Transverse colon (tissue), 4 donors: ENCODE measurements around the gene VPS13D. TPM values are rescaled to one million over a fixed set of nuclear protein-coding genes. Genes with fewer than 3 reads are reported as not detected.

Source experiments
- DNase-seq: peaks from one replicate; pipeline ENCODE4 v3.0.0-alpha.2; 2019
- H3K27ac ChIP-seq, 4 donors: fragments of 200-600 bp; sonication (generic); 2 replicates each; pipeline ENCODE4 v1.5.1; 2016 to 2018; ENCODE audit warnings: inconsistent platforms in 4 of 4
- H3K27me3 ChIP-seq: fragments of 200-600 bp; sonication (generic); 2 replicates; pipeline ENCODE4 v1.5.1; 2017; ENCODE audit warnings: inconsistent platforms
- H3K36me3 ChIP-seq, 4 donors: fragments of 200-600 bp; sonication (generic); 2 replicates each; pipeline ENCODE4 v1.5.1; 2017 to 2019; ENCODE audit warnings: inconsistent platforms in 4 of 4
- H3K4me1 ChIP-seq, 4 donors: fragments of 200-600 bp; sonication (generic); 2 replicates each; pipeline ENCODE4 v1.5.1; 2017 to 2020; ENCODE audit warnings: inconsistent platforms in 4 of 4
- H3K4me3 ChIP-seq, 4 donors: fragments of 200-600 bp; sonication (generic); 1 replicate in 1 of 4; 2 replicates in 3 of 4; pipeline versions ENCODE4 v1.5.1 to v1.6.1; 2017 to 2019; ENCODE audit warnings: inconsistent platforms in 4 of 4
- H3K9me3 ChIP-seq, 2 donors: fragments of 200-600 bp; sonication (generic); 2 replicates each; pipeline ENCODE4 v1.5.1; 2017 to 2019; ENCODE audit warnings: inconsistent platforms in 2 of 2
- CTCF ChIP-seq, 5 experiments: fragments of 200-600 bp in 3 of 5; fragments of 450-650 bp in 2 of 5; sonication (generic) in 3 of 5; IDR thresholded peaks; 1 replicate in 2 of 5; 2 replicates in 3 of 5; pipeline ENCODE4 v1.5.1; 2016 to 2017; ENCODE audit warnings: antibody characterized with exemption in 5 of 5, inconsistent platforms in 3 of 5, mild to moderate bottlenecking in 2 of 5, moderate library complexity in 1 of 5
- EP300 ChIP-seq: sonication (generic); formaldehyde crosslinking; IDR thresholded peaks from one replicate; pipeline ENCODE4 v1.6.1; 2017; ENCODE audit warnings: antibody characterized with exemption, low read depth
- POLR2A ChIP-seq: fragments of 450-650 bp; IDR thresholded peaks from one replicate; pipeline ENCODE4 v1.6.1; 2016; ENCODE audit warnings: antibody characterized with exemption, mild to moderate bottlenecking, moderate library complexity
- POLR2AphosphoS5 ChIP-seq, 3 donors: sonication (generic); formaldehyde crosslinking; IDR thresholded peaks; one replicate each; pipeline ENCODE4 v1.6.1; 2016; ENCODE audit warnings: antibody characterized with exemption in 3 of 3
- WGBS, 2 donors: methylation state at CpG; one replicate each; pipeline ENCODE4 v1.1.5; 2018; ENCODE audit warnings: low coverage in 1 of 2; 5-methylcytosine and 5-hydroxymethylcytosine counted together
- in situ Hi-C, 4 donors: fragments of 200-750 bp; cut with MboI; loops; one replicate each; pipeline versions ENCODE4 v1.15.0 to v1.15.1; 2017; ENCODE audit warnings: low sequenced_read_pairs in 3 of 4, low pct_ligation_motif_present in 1 of 4, low pct_unique_long_range_greater_than_20kb in 1 of 4
- intact Hi-C: fragments of 100-400 bp; cut with DNase I; formaldehyde crosslinking; loops from one replicate; pipeline ENCODE4 v1.15.1; 2023; ENCODE audit warnings: low total_unique reads
- total RNA-seq, 4 donors: library from RNA; depleted of rRNA; stranded (reverse); fragments of >200 nt; gene quantifications; one replicate each; pipeline ENCODE4 v1.1.0, GENCODE V29; 2016

VPS13D gene
- total RNA-seq, 4 donors from 2014 or later = 101 to 136 (median 116) TPM

- intact Hi-C loops (loop anchor here (5.0 to 10.0 kb wide), 2 partner anchors 315 to 347 kb away; no protein-coding TSS in a partner anchor), in situ Hi-C loops (loop anchor here (10.0 to 25.0 kb wide), 3 partner anchors 327 to 352 kb away; partner anchors contain the start of gene AADACL4 (in 2 of the 4))
- WGBS, 2 donors = 68 to 73% methylated on average over 5 to 6 of the region's 6 CpGs
- H3K9me3 ChIP-seq = no peaks in the 10 kb centered on the region
- H3K4me1 ChIP-seq = peaks cover 0 to 19% (median 0%) of the 10 kb centered on the region in 4 donors
- DNase-seq = peak; percentile 34
- H3K4me3 ChIP-seq = no peak overlapping the region
- TF ChIP-seq POLR2A (no peak), POLR2AphosphoS5 (IDR thresholded peaks at IDR 0.05) (peak in 2 of 3 donors; percentile 43 to 58), CTCF (IDR thresholded peaks at IDR 0.05) (no peak), EP300 (peak; percentile 10)
- H3K27me3 ChIP-seq = no peaks in the 10 kb centered on the region
- H3K27ac ChIP-seq = peak overlapping the region; percentile 60 to 75 (median 68)
- peaks cover 0 to 55% (median 24%) of the 10 kb centered on the region in 4 donors for H3K36me3 ChIP-seq
Measured at GRCh38 chr1:12309783-12310742, 80.2 kb downstream of the VPS13D start.

GRCh38 chr1:12314333-12314903 lies 84.6 kb downstream of the VPS13D start:
- Histone ChIP-seq H3K9me3 (no peaks in the 10 kb centered on the region), H3K27ac (peak overlapping the region; percentile 53 to 68 (median 55)), H3K4me3 (no peak overlapping the region), H3K36me3 (peaks cover 0 to 40% (median 14%) of the 10 kb centered on the region in 4 donors), H3K4me1 (peaks cover 0 to 24% (median 2%) of the 10 kb centered on the region in 4 donors), H3K27me3 (no peaks in the 10 kb centered on the region)
- intact Hi-C loops = loop anchor here (5.0 to 10.0 kb wide), 2 partner anchors 310 to 343 kb away; no protein-coding TSS in a partner anchor
- no peak for DNase-seq
- in situ Hi-C loops = loop anchor here (10.0 to 25.0 kb wide), 3 partner anchors 323 to 348 kb away; partner anchors contain the start of gene AADACL4 (in 2 of the 4)
- 56 to 64% methylated on average over 1 of the region's 1 CpG for WGBS, 2 donors
- TF ChIP-seq EP300 (no peak), POLR2A (no peak), POLR2AphosphoS5 (IDR thresholded peaks at IDR 0.05) (no peak), CTCF (IDR thresholded peaks at IDR 0.05) (peak in 4 of 5 experiments; percentile 26 to 51 (median 32))

GRCh38 chr1:12315146-12315545 lies 85.3 kb downstream of the VPS13D start:
- H3K9me3 ChIP-seq = no peaks in the 10 kb centered on the region
- no peak overlapping the region for H3K4me3 ChIP-seq
- H3K36me3 ChIP-seq = peaks cover 0 to 39% (median 15%) of the 10 kb centered on the region in 4 donors
- intact Hi-C loops (loop anchor here (10.0 kb wide), 1 partner anchor 310 kb away; no protein-coding TSS in a partner anchor), in situ Hi-C loops (loop anchor here (10.0 to 25.0 kb wide), 3 partner anchors 322 to 347 kb away; partner anchors contain the start of gene AADACL4 (in 2 of the 4))
- H3K27me3 ChIP-seq = no peaks in the 10 kb centered on the region
- H3K4me1 ChIP-seq = peaks cover 0 to 19% (median 2%) of the 10 kb centered on the region in 4 donors
- TF ChIP-seq POLR2AphosphoS5 (IDR thresholded peaks at IDR 0.05) (no peak), POLR2A (no peak), CTCF (IDR thresholded peaks at IDR 0.05) (no peak)
- H3K27ac ChIP-seq = peak overlapping the region; percentile 53 to 68 (median 55)
- no peak for DNase-seq
- WGBS, 2 donors = 72 to 93% methylated on average over 2 of the region's 2 CpGs
